OCI-LY1 (cell line): Measurements from ENCODE around the gene NTRK3.

Experiments used
- EZH2 ChIP-seq: fragments of 200-600 bp; sonication (generic), shearing (Covaris generic); IDR thresholded peaks from 2 replicates; pipeline ENCODE4 v1.8.0; 2017; ENCODE audit warnings: borderline replicate concordance, mixed run types, mild to moderate bottlenecking, antibody characterized with exemption, low read length, moderate library complexity, mixed read lengths
- TF ChIP-seq, protein P1 (sequence below): fragments of 200-600 bp; sonication (generic), shearing (Covaris generic); IDR thresholded peaks from 2 replicates; pipeline ENCODE4 v1.5.1; 2017; ENCODE audit warnings: mild to moderate bottlenecking, antibody characterized with exemption, low read length, moderate library complexity, mixed read lengths

DNA sequence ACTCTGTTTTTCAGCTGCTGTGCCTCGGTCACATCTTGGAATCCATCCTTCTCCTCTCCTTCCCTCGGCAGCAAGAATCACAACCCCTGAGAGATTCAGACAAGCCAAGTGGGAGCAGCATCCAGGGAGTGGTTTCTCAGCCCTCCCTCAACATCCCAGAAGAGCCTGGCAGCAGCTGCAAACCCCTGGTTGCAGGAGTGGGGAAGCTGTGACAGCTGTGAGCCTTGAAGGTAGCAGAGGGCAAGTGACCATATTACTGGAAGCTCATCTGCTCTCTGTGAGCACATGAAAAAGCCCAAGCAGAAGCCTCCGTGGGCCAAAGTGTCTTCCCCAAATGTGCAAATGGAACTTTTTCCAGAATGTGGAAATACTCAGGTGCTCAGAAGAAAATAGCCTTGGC, 312.9 kb downstream of the NTRK3 start:
- TF ChIP-seq, protein P1, sequence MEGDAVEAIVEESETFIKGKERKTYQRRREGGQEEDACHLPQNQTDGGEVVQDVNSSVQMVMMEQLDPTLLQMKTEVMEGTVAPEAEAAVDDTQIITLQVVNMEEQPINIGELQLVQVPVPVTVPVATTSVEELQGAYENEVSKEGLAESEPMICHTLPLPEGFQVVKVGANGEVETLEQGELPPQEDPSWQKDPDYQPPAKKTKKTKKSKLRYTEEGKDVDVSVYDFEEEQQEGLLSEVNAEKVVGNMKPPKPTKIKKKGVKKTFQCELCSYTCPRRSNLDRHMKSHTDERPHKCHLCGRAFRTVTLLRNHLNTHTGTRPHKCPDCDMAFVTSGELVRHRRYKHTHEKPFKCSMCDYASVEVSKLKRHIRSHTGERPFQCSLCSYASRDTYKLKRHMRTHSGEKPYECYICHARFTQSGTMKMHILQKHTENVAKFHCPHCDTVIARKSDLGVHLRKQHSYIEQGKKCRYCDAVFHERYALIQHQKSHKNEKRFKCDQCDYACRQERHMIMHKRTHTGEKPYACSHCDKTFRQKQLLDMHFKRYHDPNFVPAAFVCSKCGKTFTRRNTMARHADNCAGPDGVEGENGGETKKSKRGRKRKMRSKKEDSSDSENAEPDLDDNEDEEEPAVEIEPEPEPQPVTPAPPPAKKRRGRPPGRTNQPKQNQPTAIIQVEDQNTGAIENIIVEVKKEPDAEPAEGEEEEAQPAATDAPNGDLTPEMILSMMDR: no peak
- no peak for TF ChIP-seq EZH2
